AML-193 (cell line): ENCODE measurements around the gene PSMA7.

ENCODE experiments used
- DNase-seq, 2 experiments: peaks; one replicate each; lab custom pipeline; 2025; lab: John Stamatoyannopoulos, UW

PSMA7 gene

DNA sequence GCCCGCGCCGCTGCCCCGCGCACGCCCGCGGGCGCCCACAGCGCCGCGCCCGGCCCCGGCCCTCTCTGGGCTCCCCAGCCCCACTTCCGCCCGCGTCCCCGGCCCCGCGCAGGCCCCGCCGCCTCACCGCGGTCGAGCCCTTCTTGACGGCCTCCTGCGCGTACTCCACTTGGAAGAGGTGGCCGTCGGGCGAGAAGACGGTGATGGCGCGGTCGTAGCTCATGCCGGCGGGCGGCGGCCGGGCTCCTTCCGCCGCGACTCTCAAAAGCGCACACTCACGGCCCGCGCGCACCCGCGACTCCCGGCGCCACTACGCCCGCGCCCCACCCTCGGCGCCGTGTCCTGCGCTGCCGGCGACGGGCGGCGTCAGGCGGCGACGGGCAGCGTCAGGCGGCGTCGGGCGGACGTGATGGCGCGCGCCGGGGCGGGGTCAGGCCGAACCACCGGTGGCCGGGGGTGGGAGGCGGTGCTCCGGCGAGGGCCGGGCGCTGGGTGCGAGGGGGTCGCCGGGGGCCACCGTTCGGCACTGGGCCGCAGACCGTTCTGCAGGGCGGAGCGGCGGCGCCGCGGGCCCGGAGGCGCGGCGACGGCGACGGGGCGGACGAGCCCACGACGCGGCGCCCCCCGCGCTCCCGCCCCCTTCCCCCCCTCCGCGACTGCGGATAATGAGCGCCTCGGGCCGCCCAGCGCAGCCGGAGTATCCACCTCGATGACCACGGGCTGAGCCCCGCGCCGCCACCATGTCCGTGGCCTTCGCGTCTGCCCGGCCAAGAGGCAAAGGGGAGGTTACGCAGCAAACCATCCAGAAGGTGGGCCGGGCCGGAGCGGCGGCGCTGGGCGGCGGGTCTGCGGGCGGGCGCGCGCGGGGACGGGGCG, at the start of gene PSMA7, which contains the start of gene SS18L1:
PSMA7 (minus strand) TSS at position 314 of the 876 bp plus-strand sequence; CDS start at position 223, 91 bp downstream.
SS18L1 (plus strand) TSS at position 689 of the 876 bp plus-strand sequence; CDS start at position 741, 52 bp downstream.
- DNase-seq = peak; percentile 69 to 77

DNA sequence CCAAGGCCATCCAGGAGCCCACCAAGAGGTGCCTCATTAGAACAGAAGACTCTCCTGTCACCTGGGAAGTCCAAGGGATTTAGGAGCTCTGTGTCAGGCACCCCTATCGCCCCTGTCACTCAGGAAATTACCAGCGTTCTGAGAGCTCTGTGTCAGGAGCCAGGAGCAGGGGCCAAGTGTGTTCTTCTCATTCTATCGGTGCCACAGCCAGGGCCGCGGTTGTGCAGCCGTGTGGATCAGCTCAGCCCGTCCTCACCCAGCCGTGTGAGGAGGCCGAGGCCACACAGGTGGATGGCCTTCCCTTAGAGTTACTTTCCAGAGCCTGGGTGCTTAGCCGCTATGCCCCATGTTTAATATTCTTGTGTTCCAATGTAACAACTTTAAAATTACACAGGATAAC, 49.4 kb upstream of the PSMA7 start:
- no peak for DNase-seq

DNA sequence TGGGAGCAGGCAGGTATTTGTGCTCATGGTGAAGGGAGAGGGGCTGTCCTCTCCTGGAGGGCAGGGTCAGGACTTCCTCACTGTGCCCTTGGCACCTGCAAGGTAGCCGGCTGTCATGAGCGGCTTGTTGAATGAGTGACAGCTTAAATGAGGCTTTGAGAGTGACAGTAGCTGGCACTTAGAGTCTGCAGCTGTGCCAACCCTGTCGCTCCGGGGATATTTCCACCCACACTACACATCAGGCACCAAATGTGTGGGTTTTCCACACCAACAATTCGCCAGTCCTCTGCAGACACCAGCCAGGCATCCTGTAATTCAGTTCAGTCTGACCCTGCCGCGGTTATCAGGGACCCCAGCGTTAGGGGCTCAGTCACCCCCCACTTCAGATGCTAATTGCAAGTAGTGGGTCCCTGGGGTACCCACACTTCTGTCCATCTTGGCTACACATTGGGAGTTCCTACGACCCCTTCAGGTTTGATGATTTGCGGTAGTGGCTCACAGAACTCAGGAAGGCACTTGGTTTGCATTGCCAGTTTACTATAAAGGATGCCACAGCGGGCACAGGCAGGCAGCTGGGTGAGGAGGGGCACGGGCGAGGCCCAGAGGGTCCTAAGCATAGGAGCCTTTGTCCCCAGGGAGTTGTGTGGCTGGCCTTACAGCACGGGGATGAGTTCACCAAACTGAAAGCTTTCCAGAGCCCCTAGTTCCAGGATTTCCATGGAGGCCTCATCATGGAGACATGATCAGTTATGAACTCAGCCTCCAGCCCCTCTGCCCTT, 48.8 kb upstream of the PSMA7 start:
- no peak for DNase-seq

DNA sequence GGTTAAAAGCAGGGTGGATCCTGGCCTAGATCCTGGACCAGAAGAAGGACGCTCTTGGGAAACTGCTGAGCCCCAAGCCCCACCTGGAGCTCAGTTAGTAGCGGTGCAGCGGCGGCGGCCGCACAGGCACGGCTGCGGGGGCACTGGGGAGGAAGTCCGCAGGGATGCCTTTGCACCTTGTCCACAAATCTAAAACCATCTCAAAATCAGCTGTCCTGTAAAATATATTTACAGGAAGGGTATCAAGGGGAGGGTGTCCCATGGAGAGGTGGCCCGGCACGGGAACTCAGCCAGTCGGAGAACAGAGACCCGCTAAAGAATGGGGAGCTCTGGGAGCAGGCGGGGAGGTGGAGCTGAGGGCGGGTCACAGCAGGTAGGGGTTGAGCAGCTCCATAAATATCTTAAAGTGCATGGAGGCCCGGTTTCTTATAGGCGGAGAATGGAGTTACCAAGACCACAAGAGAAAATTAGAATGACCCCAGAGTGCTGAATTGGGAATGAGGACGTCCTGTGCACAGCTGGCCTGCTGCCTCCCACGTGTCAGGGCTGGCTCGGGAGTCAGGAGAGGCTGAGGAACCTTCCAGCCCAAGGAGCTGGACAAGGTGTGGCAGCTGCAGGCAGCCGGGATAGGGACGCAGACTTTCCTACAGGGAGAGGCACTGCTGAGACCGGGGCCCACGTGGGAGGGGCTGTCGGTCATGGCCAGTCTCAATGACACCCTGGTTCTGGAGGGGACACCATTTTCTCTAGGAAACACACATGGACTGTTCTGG, 47.6 kb upstream of the PSMA7 start:
- no peak for DNase-seq

DNA sequence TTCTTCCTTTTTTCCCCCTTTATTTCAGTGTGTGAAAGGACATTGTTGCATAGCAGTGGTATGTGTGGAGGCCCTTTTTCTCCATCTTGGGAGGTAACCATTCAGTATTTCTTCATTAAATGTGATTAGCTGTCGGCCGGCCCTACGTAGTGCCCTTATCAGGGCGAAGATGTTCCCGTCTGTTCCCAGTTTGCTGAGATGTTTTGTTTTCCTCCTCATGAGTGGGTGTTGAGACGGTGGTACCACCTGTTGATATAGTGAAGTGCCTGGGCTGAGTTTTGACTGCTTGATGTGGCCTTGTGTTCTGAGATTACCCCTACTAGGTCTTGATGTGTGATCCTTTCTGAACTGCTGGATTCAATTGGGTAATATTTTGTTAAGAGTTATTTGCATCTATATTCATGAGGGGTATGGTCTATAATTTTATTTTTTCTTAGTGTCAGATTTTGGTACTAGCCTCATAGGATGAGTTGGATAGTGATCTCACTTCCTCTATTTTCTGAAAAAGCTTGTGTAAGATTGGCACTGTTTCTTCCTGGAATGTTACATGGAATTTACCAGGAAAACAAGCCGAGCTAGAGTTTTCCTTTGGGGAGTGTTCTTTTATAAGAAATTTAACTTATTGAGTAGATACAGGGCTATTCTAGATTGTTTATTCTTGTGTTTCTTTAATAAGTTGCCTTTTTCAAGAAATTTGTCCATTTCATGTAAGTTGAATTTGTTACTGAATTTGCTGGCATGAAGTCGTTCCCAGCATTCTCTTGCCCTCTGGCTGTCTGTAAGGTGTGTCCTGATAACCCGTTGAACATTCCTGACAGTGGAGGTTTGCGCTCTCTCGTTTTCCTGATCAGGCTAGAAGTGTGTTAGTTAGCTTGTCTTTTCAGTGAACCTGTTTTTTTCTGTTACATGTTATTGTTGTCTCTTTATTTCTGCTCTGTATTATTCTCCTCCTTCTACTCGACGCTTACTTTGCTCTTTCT, 44.0 kb upstream of the PSMA7 start:
- DNase-seq = peak; percentile 13 to 28

DNA sequence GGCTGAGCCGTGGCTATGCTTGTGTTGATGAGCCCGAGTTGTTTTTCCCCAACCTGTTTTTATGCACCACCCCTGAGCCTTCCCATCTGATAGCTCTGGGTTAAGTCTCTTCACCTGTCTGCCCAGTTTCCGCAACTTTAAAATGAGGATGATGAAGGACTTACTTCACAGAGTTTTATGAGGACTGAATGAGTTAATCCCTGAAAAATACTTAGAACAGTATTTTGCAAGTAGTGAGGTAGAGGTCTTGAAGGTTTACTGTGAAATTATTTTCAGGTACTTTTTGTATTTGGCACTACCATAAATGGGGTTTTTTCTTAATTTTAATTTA, 42.9 kb upstream of the PSMA7 start:
- no peak for DNase-seq

DNA sequence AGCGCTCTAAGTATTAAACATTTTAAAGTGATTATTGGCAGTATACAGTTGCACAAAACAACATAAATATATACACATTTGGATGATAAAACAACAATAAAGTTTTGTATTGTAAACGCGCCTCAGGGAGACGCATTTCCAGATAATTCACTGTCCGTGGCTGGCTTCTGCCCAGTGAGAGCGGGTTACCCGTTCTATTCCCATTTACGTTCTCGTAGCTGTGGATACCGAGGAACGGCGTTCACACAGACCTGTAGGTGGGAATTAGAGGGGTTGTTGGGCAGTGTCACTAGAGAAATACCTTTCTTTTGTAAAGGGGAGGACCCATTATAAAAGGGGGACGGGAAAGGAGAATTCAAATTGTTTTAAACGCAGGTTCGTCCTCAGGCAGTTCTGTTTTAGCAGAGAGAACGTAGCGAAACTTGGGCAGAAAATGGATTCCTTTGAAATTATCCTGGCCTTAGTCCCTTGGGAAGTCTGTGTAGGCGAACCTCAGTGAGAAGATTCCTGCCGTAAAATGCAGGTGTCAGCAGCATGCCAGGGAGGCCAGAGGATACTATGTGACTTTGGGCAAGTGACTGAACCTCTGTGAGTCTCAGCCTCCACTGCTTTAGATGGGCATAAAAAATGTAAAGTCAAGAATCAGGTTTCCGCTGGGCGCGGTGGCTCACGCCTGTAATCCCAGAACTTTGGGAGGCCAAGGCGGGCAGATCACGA, 40.4 kb upstream of the PSMA7 start:
- DNase-seq = peak in 1 of 2 experiments; percentile 4

DNA sequence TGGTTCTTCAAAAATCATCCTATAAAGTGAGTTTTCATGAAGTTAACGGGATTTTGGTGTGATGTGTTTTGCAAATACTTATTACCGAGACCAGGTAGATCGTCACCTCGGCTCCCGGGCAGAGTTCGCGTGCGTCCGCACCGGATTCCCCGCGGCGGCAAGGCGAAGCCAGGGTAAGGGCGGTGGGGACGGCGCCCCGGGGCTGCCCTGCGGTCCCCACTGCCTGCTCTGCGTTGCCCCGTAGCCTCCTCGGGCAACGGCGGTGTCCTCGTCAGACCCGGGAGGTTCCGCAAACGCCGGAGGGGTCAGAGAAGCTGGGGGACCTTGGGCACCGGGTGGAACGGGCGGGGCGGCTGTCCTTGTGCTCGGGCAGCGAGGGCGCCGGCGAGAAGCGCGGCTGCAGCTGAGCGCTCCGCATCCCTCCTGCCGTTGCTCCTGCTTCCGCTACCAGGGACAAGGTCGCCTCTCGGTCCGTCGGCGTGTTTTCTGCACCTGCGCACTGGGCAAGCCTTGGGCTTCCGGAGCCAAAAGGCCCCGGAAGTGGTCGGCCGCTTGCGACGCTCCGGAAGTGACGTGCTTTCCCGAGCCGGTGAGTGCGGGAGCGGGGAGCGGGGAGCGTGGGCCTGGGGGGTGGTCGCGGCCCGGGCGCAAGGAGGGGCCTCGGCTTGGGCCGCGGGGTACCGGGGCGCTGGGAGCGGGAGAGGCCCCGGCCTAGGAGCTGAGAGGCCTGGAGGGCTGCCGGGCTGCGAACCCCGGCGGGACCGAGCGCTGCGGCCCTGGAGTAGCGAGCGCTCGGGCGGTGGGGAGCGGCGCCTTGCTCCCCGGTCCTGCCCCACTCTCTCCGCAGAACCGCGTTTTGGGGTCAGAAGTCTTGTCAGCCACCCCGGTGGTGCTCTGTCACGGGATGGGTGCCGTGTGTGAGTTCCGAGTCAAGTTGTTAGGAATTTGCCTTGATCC, 39.6 kb upstream of the PSMA7 start, which contains the start of gene MTG2:
MTG2 (plus strand) TSS at position 560 of the 957 bp plus-strand sequence. CDS start 10,393 bp downstream, outside the sequence.
- peak; percentile 92 for DNase-seq

DNA sequence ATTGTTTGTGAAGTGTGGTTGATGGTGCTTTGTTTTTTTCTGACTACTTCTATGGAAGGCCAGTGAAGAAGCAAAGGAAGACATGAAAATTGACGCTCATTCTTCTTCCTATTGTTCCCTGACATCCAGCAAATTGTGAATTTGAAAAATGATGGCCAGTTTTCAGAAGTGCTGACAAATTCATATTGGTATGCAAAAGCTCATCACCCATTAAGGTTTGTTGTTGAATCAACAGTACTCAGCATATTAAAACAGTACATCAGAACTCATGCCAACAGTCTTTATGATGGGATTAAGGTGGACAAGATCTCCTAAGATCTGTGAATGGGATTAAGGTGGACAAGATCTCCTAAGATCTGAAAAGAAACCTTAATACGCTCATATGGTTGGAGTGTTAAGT, 38.6 kb upstream of the PSMA7 start:
- no peak for DNase-seq

DNA sequence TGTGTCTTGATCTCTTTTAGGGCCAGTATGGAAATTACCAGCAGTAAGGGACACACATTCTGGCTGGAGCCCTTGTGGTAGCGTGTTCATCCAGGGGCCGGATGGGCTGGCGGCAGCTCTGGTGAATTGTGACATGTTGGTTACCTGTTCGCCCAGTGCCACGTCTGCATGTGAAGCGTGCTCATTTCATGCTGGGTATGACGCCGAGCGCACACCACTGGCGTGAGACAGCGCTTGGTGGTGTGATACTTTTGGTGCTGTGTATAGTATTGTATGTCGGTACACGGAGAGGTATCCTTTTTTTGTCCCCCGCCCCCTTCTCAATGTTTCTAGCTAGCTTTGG, 35.9 kb upstream of the PSMA7 start:
- DNase-seq = no peak

DNA sequence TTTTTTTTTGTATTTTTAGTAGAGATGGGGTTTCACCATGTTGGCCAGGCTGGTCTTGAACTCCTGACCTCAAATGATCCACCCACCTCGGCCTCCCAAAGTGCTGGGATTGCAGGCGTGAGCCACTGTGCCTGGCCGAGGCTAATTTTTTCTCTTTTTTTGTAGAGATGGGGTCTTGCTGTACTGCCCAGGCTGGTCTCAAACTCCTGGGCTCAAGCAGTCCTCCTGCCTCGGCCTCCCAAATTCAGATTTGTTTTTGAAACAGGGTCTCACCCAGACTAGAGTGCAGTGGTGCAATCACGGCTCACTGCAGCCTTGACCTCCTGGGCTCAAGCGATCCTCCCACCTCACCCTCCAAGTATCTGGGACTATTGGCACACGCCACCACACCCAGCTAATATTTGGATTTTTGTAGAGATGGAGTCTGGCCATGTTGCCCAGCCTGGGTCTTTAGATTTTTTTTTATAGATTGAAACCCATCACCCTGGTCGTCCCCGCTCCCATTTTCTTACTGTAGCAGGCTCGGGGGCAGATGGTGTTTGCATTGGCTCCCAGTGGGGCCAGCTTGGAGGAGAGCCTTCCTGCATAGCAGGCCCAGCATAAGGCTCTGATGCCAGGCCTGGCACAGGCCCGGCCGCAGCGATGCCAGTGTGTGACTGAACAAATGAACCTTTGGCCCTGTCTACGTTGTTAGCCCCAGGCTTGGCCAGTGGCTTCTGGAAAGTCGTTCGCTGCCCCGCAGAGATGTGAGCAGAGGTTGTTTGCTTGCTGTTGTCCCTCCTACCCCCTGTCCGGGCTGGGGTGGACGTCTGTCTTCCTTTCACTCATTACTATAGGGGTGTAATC, 35.3 kb upstream of the PSMA7 start:
- no peak for DNase-seq

DNA sequence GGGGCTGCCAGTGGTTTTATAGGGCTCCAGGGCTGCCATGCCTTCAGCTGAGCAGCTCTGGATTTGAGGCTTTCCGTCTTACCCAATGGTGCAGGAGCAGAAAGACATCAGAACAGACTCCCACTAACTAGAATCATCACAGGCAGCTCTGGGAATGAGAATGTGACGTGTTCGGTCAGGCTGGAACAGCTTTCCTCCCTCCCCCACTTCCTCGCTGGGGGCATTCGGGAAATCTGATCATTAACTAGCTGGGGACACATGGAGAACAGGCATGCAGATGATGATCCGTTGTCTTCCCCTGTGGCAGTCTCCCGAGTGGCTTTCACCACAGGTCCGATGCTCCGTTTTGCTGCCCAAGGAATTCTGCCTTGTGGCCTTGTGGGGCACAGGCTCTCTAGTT, 34.1 kb upstream of the PSMA7 start:
- no peak for DNase-seq

DNA sequence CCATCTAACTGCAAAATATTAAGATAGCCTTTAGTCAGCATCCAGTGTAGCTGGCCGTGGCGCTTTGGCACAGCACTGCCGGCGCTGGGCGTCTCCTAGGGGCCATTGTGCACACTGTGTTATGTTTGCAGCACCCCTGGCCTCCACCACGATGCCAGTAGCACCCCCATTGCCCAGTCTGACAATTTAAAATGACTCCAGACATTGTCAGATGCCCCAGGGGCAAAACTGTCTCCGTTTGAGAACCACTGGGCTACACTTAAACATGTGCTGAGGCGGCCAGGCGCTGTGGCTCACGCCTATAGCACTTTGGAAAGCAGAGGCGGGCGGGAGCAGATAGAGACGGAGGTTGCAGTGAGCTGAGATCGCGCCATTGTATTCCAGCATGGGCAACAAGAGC, 33.7 kb upstream of the PSMA7 start:
- DNase-seq = no peak

DNA sequence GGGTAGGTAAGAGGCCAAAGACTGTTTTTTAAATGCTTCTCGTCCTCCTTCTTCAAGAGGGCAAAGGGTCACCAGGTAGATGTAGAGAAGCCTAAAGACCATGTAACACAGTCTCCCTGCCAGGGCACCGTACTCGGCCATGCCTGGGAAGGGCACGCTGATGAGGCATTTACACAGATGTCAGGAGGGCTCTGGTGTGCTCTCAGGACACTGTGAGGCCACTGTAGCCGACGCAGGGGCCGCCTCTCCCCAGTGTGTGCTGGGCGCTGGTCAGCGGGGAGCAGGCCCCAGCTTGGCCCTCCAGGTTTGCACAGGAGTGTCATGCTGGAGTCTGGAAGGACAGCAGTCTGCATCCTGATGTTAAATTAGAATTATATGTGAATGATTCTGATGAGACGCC, 32.5 kb upstream of the PSMA7 start:
- no peak for DNase-seq

DNA sequence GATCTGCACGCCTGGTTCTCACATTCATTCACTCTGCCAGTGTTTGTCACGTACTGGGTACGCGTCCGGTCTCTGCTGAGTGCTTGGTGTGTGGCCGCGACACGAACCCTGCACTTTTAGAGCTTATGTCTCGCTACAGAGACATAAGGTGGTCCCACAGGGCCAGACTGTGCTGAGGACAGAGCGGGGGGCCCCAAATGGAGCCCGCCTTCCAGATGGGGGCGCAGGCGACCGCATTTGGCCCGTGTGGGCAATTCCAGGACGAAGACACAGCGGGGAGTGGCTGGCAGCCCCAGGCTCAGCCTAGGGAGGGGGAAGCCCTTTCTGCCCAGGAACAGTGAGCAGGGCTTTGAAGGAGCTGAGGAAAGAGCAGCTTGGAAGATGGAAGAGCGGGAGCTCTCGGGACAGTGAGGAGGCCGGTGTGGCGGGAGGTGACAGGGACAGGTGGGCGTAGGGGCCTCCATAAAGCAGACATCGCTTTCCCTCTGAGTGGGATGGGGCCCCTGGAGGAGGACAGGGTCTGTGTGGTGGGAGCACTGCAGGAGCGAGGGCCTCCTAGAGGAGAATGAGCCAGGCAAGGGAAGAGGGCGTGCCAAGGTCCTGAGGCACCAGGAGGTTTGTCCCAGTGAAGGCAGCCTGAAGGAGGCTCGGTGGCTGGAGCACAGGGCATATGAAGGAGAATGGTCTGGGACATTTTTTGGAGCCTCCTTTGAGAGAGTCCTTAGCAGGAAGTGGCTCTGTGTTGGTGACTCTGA, 31.9 kb upstream of the PSMA7 start:
- DNase-seq = no peak

DNA sequence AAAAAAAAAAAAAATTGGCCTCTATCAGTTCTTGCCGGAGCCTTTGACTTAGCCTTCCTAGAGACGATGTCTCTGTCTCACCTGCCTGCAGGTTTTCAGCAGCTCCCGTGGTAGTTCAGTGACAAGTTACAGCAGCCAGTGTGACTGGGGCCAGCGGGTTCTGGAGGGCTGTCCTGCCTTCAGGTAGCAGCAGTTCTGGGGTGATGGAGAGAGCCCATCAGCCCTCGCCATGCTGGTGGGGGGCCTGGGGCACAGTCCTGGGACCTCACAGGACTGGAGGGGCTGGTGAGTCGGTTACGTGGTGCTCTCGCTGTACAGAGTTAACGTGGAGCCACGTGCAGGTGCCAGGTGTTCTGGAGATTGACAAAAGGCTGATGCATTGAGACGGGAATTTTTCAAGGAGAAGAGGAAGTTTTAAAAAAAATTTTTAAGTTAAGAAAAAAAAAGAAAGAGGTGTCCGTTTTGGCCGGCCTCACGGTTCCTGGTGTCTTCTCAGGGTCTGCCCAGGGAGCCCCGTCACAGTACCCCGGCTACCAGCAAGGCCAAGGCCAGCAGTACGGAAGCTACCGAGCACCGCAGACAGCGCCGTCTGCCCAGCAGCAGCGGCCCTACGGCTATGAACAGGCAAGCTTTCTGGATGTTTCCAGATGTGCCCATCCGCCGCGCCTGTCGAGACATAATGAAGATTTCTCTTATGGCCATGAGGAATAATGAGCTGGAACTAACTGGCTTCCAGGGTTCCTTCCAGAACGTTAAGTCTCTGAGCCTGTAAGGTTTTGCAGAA, 31.0 kb upstream of the PSMA7 start:
- DNase-seq = no peak

DNA sequence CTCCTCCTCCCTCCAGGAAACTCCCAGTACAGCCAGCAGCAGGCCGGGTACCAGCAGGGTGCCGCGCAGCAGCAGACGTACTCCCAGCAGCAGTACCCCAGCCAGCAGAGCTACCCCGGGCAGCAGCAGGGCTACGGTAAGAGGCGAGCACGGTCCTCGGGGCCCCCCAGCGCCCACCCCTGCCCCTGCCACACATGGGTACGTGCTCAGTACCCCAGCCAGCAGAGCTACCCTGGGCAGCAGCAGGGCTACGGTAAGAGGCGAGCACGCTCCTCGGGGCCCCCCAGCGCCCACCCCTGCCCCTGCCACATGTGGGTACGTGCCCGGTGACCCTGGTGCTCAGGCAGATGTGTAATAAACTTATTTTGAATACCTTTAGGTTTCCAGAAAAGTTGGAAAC, 29.5 kb upstream of the PSMA7 start:
- DNase-seq = no peak
